Vagina (tissue), 2 donors: Measurements from ENCODE around the gene MAP2K3. TPM values are rescaled to one million over a fixed set of nuclear protein-coding genes. Genes with fewer than 3 reads are reported as not detected.
A peak's percentile ranks its signal among the peaks of the same experiment; 100 is the strongest.

Experiments
- DNase-seq, 2 donors: peaks; one replicate each; pipeline ENCODE4 v3.0.0-alpha.2; 2017; ENCODE audit errors: extremely low spot score in 2 of 2
- H3K27ac ChIP-seq: fragments of 200-600 bp; sonication (generic); one replicate; pipeline ENCODE4 v1.5.1; 2019
- H3K27me3 ChIP-seq: fragments of 200-600 bp; sonication (generic); one replicate; pipeline ENCODE4 v1.5.1; 2019
- H3K36me3 ChIP-seq, 2 donors: fragments of 200-600 bp; sonication (generic); one replicate each; pipeline ENCODE4 v1.5.1; 2017 to 2019
- H3K4me1 ChIP-seq: fragments of 200-600 bp; sonication (generic); one replicate; pipeline ENCODE4 v1.5.1; 2019
- H3K4me3 ChIP-seq, 2 donors: fragments of 200-600 bp; sonication (generic); 1 replicate in 1 of 2; 2 replicates in 1 of 2; pipeline ENCODE4 v1.5.1; 2016 to 2019
- H3K9me3 ChIP-seq: fragments of 200-600 bp; sonication (generic); one replicate; pipeline ENCODE4 v1.5.1; 2019
- CTCF ChIP-seq, 3 experiments: fragments of 450-650 bp in 2 of 3; fragments of 200-600 bp in 1 of 3; sonication (generic) in 1 of 3; IDR thresholded peaks; one replicate each; pipeline ENCODE4 v1.5.1; 2017 to 2019; ENCODE audit warnings: antibody characterized with exemption in 3 of 3, mild to moderate bottlenecking in 2 of 3, moderate library complexity in 2 of 3
- POLR2A ChIP-seq, 2 donors: fragments of 450-650 bp; IDR thresholded peaks; one replicate each; pipeline ENCODE4 v1.6.1; 2017; ENCODE audit warnings: antibody characterized with exemption in 2 of 2, mild to moderate bottlenecking in 2 of 2, moderate library complexity in 2 of 2
- POLR2AphosphoS5 ChIP-seq, 2 donors: sonication (generic); formaldehyde crosslinking; IDR thresholded peaks; one replicate each; pipeline ENCODE4 v1.9.0; 2017; ENCODE audit warnings: antibody characterized with exemption in 2 of 2, mild to moderate bottlenecking in 2 of 2, low read depth in 1 of 2; ENCODE audit not compliant: insufficient read depth in 1 of 2
- intact Hi-C: fragments of 100-400 bp; cut with DNase I; formaldehyde crosslinking; loops from one replicate; pipeline ENCODE4 v1.15.1; 2023
- total RNA-seq: library from RNA; depleted of rRNA; stranded (reverse); fragments of >200 nt; gene quantifications from one replicate; pipeline ENCODE4 v1.2.3, GENCODE V29; 2016

MAP2K3 gene
- total RNA-seq, 1 donor from 2014 or later, result 21.6 TPM

DNA sequence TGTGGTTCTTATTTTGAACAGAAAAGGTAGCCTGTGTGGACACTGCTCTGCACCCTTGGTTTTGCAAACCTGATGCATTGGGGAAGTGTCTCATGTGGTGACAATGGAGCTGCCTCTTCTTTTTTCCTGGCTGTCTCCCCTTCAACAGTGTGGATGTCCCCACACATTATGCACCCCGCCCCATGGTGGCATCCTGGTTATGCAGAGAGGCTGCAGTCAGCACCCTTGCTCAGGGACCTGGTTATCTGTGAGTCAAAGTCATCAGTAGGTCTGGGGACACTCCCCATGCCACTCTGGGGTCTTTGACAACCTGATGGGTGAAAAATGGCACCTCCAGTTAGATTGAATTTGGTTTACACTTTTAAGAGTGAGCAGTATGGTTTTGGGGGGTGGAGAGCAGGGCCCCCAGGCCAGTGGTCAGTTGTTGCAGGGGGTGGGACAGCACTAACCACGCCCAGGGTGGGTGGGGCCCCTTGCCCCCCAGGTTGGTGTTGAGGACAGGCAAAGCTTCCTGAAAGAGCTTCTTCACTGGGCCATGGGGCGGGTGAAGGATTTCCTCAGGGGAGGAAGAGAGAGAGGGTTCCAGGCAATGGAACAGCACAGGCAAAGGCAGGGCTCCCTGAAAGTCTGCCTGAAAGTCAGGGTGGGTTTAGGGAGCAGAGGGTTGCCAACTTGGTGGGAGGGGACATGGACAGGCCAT lies 67.0 kb downstream of the MAP2K3 start:
- intact Hi-C loops, result no loop called here
- H3K27me3 ChIP-seq, result no peaks in the 10 kb centered on the region
- TF ChIP-seq CTCF (IDR thresholded peaks at IDR 0.05) (no peak), POLR2AphosphoS5 (IDR thresholded peaks at IDR 0.05; ENCODE audit: insufficient read depth in 1 of 2, low read depth in 1 of 2) (no peak), POLR2A (IDR thresholded peaks at IDR 0.05) (no peak)
- no peak overlapping the region for H3K4me3 ChIP-seq
- DNase-seq, result no peak
- H3K9me3 ChIP-seq, result no peaks in the 10 kb centered on the region
- no peak overlapping the region for H3K27ac ChIP-seq
- H3K36me3 ChIP-seq, result no peaks in the 10 kb centered on the region
- no peaks in the 10 kb centered on the region for H3K4me1 ChIP-seq

- intact Hi-C loops, result no loop called here
- Histone ChIP-seq H3K27ac (no peak overlapping the region), H3K4me3 (no peak overlapping the region), H3K36me3 (no peaks in the 10 kb centered on the region), H3K9me3 (no peaks in the 10 kb centered on the region), H3K4me1 (no peaks in the 10 kb centered on the region), H3K27me3 (no peaks in the 10 kb centered on the region)
- TF ChIP-seq CTCF (IDR thresholded peaks at IDR 0.05) (no peak), POLR2AphosphoS5 (IDR thresholded peaks at IDR 0.05; ENCODE audit: insufficient read depth in 1 of 2, low read depth in 1 of 2) (no peak), POLR2A (IDR thresholded peaks at IDR 0.05) (no peak)
- no peak for DNase-seq
These were observed 67.9 kb downstream of the MAP2K3 start for GRCh38 chr17:21352221-21352980.

DNA sequence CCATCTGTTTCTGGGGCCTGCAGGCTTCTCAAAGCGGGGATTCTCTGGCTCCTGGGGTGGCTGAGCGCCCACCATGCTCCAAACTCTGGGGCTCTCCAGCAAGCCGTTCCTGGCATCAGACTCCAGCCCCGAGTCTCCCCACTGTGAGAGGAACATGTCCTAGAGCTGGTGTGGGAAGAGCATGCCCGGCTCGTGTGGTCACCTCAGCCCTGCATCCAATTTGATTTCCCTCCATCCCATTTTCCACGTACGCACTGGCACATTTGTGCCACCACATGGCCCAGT lies 68.4 kb downstream of the MAP2K3 start:
- H3K4me3 ChIP-seq, result no peak overlapping the region
- no peaks in the 10 kb centered on the region for H3K36me3 ChIP-seq
- no peak overlapping the region for H3K27ac ChIP-seq
- intact Hi-C loops, result no loop called here
- H3K9me3 ChIP-seq, result no peaks in the 10 kb centered on the region
- no peaks in the 10 kb centered on the region for H3K27me3 ChIP-seq
- no peaks in the 10 kb centered on the region for H3K4me1 ChIP-seq
- TF ChIP-seq POLR2A (IDR thresholded peaks at IDR 0.05), result no peak
- no peak for TF ChIP-seq CTCF (IDR thresholded peaks at IDR 0.05)
- no peak for TF ChIP-seq POLR2AphosphoS5 (IDR thresholded peaks at IDR 0.05; ENCODE audit: insufficient read depth in 1 of 2, low read depth in 1 of 2)
- no peak for DNase-seq

DNA sequence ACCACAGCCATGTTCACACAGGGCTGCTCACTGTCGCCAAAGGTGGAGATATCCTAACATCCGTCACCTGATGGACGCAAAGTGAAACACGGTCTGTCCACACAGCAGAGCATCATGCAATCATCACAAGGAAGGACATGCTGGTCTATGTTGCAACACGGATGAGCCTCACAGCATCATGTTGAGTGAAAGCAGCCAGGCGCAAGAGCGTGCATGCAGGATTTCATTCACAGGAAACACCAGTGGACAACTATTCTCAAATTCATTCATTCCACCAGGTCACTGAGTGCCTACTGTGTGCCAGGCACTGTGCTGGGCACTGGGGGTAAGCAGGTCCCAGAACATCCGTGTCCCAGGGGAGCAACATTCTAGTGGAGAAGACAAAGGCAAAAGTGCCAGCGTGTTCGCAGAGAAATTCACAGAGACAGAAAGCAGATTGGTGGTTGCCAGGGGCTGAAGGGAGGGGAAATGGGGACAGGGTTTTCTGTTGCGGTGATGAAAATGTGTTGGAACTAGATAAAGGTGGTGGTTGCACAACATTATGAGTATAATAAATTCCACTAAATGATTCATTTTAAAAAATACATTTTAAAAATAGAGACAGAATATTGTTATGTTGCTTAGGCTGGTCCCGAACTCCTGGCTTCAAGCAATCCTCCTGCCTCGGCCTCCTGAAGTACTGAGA lies 69.0 kb downstream of the MAP2K3 start:
- Histone ChIP-seq H3K27me3 (no peaks in the 10 kb centered on the region), H3K27ac (no peak overlapping the region), H3K36me3 (no peaks in the 10 kb centered on the region), H3K9me3 (no peaks in the 10 kb centered on the region), H3K4me3 (no peak overlapping the region), H3K4me1 (no peaks in the 10 kb centered on the region)
- DNase-seq, result no peak
- intact Hi-C loops, result no loop called here
- peak in 1 of 2 donors; percentile 26 for TF ChIP-seq POLR2AphosphoS5 (IDR thresholded peaks at IDR 0.05; ENCODE audit: insufficient read depth in 1 of 2, low read depth in 1 of 2)
- TF ChIP-seq POLR2A (IDR thresholded peaks at IDR 0.05), result no peak
- no peak for TF ChIP-seq CTCF (IDR thresholded peaks at IDR 0.05)
